Measurements from ENCODE around the gene LCOR.

DNA sequence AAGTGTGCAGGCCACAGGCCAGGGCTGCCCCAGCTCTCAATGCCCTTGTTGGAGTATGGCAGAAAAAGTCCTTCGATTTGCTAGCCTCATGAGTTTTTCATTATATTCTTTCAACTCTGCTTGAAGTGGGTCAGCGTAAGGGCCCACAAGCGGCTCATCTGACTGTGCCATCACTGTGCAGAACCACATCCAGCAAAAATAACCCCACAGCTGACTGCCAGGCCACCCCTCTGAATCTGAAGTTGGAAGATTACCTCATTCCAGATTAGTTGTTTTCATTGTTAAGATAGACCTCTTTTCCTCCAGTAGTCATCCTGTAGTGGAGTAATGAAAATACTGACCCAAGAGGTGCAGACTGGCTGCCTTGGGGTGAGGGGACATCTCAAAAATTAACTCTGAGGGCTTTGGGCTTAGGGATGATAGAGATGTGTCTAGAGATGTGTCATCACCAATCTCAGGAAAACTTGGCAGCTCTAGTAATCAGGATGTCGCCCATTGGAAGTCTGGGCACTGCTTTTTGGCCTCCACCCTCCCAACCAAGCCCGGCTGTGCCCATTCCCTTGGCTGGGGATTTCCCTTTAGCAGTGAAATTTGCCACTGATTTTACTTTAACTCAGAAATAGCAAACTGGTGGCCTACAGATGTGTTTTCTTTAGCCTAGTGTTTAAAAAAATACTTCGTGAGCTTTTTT lies 164.3 kb downstream of the LCOR start:
- no peak for TF ChIP-seq FOXM1 (IDR thresholded peaks at IDR 0.05; ENCODE audit: borderline replicate concordance, low read depth)
- no peak for TF ChIP-seq CEBPB (IDR thresholded peaks at IDR 0.05)
- TF ChIP-seq YY1 (IDR thresholded peaks at IDR 0.05; ENCODE audit: low read depth): no peak
- TF ChIP-seq RAD21 (IDR thresholded peaks at IDR 0.05; ENCODE audit: low read depth): no peak
- no peak for TF ChIP-seq EP300 (IDR thresholded peaks at IDR 0.05; ENCODE audit: borderline replicate concordance)
- no peak for TF ChIP-seq EGR1 (IDR thresholded peaks at IDR 0.05)
- no peak for TF ChIP-seq TAF1 (IDR thresholded peaks at IDR 0.05; ENCODE audit: low read depth)
